Measurements from ENCODE around the gene MEFV.
A peak's percentile ranks its signal among the peaks of the same experiment; 100 is the strongest.

Gene MEFV, protein sequence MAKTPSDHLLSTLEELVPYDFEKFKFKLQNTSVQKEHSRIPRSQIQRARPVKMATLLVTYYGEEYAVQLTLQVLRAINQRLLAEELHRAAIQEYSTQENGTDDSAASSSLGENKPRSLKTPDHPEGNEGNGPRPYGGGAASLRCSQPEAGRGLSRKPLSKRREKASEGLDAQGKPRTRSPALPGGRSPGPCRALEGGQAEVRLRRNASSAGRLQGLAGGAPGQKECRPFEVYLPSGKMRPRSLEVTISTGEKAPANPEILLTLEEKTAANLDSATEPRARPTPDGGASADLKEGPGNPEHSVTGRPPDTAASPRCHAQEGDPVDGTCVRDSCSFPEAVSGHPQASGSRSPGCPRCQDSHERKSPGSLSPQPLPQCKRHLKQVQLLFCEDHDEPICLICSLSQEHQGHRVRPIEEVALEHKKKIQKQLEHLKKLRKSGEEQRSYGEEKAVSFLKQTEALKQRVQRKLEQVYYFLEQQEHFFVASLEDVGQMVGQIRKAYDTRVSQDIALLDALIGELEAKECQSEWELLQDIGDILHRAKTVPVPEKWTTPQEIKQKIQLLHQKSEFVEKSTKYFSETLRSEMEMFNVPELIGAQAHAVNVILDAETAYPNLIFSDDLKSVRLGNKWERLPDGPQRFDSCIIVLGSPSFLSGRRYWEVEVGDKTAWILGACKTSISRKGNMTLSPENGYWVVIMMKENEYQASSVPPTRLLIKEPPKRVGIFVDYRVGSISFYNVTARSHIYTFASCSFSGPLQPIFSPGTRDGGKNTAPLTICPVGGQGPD

DNA sequence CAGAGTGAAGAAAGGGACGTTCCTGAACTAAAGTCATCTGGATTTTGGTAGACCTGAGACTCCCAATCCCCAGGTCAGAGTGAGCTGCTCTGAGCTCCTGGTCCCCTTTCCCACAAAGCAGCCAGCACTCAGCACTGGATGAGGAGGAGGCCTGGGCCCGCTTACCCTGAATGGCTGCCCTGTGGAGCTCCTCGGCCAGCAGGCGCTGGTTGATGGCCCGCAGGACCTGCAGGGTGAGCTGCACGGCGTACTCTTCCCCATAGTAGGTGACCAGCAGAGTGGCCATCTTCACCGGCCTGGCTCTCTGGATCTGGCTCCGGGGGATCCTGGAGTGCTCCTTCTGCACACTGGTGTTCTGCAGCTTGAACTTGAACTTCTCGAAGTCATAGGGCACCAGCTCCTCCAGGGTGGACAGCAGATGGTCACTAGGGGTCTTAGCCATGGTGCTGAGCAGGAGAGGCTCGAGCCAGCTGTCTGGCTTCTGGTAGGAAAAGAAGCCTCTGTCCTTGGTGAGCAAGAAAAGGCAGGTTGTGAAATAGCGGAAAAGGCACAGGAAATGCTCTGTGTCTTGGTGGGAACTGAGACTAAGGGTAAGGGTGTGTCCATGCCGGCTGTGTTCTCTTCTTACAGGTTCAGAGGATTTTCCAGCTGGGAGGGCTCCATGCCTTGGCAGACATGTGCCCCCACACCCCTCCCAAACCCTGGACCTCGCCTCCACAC lies at the start of gene MEFV:
TSS of gene MEFV (minus strand) at position 488 of the 720 bp plus-strand sequence. CDS start at position 442, 46 bp downstream.
- no peak within 1 kb of the TSS for H3K9ac ChIP-seq (ENCODE audit: insufficient read length, low read depth)
- TF ChIP-seq ZNF274 (IDR thresholded peaks at IDR 0.05; ENCODE audit: low read depth, low read length): no peak
- TF ChIP-seq YY1 (IDR thresholded peaks at IDR 0.05; ENCODE audit: insufficient read depth, insufficient read length): no peak
- TF ChIP-seq SUZ12 (IDR thresholded peaks at IDR 0.05; ENCODE audit: extremely low read depth, insufficient read depth, insufficient read length): no peak
- H3K27me3 ChIP-seq (ENCODE audit: insufficient read depth, insufficient read length): no peaks in the 10 kb centered on the region
- no peak within 1 kb of the TSS for H3K4me3 ChIP-seq (ENCODE audit: insufficient read length, low read depth)
- DNase-seq (ENCODE audit: low read depth, low spot score): no peak
- H3K4me1 ChIP-seq (ENCODE audit: insufficient read depth, insufficient read length): peaks cover 3% of the 10 kb centered on the region
- no peaks in the 10 kb centered on the region for H3K36me3 ChIP-seq (ENCODE audit: insufficient read depth, insufficient read length, low read length)
- no peaks in the 10 kb centered on the region for H3K9me3 ChIP-seq (ENCODE audit: insufficient read depth, low read length)

DNA sequence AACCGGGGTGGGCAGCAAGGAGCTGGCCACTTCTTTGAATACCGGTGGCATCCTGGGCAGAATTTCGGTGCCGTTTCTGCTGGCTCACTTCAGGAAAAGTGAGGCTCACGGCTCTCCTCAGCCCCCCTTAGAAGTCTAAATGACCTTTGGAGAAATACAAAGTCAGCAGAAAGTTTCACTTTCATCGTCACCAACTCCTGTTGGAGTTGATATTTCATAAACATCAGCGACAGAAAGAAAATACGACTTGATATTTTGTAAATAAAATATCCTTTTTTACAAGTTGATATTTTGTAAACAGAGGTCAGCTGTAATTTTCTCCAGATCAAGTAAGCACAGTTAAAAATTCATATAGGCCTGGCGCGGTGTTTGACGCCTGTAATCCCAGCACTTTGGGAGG lies 49.6 kb upstream of the MEFV start:
- no peak for DNase-seq (ENCODE audit: low read depth, low spot score)
- Histone ChIP-seq H3K9me3 (ENCODE audit: insufficient read depth, low read length) (peaks cover 57% of the 10 kb centered on the region), H3K36me3 (ENCODE audit: insufficient read depth, insufficient read length, low read length) (peaks cover 72% of the 10 kb centered on the region), H3K4me3 (ENCODE audit: insufficient read length, low read depth) (peak overlapping the region; percentile 93), H3K9ac (ENCODE audit: insufficient read length, low read depth) (peak overlapping the region; percentile 96), H3K4me1 (ENCODE audit: insufficient read depth, insufficient read length) (no peaks in the 10 kb centered on the region), H3K27me3 (ENCODE audit: insufficient read depth, insufficient read length) (no peaks in the 10 kb centered on the region)
- TF ChIP-seq SUZ12 (IDR thresholded peaks at IDR 0.05; ENCODE audit: extremely low read depth, insufficient read depth, insufficient read length) (no peak), YY1 (IDR thresholded peaks at IDR 0.05; ENCODE audit: insufficient read depth, insufficient read length) (no peak), ZNF274 (IDR thresholded peaks at IDR 0.05; ENCODE audit: low read depth, low read length) (no peak)

DNA sequence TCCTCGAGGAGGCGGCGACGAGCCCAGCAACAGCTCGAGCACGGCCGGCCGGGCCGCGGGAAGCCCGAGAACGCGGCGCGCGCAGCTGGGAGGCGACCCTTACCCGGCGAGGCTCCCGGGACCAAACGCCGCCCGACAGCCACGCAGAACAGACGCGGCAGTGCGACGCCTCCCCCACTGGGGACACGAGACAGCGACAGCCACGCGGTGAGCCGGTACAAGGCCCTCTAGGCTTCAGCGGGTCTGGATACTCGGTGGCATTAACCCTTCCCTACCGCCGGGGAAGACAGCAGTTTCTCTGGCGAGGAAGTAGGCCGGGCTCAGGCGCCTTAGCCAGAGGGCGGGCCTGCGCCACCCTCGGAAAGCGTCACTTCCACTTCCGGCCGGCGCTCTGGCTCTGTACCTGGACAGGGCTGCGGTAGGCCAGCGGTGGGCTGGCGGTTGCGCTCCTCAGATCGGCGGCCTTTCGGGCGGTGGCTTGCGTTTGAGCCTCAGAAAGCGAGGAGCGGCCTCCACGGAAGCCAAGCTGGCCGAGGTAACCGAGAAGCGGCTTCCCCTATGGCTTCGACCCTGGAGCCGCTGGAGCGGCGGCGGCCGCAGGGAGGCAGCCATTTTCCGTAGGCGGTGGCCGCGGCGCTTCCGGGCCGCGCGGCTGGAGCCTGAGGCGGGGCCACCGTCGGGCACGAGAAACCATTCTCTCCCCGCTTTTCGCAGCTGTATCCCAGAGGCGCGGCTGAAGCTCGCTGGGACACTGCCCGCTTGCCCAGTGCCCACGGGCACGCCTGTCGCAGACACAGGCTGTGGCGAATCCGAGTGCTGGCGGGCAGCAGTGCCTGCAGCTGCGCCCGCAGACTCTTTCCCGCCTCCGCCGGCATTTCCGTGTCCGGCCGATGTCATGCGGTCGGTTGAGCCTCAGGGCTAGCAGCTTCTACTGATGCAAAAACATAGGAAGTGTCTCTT lies 49.0 kb upstream of the MEFV start, which contains the start of the genes TIGD7 and ZNF75A:
TSS of gene TIGD7 (minus strand) at position 322 of the 960 bp plus-strand sequence. CDS start 4,816 bp downstream, outside the sequence.
TSS of gene ZNF75A (plus strand) at position 389 of the 960 bp plus-strand sequence. CDS start 2,932 bp downstream, outside the sequence.
- no peaks in the 10 kb centered on the region for H3K4me1 ChIP-seq (ENCODE audit: insufficient read depth, insufficient read length)
- H3K27me3 ChIP-seq (ENCODE audit: insufficient read depth, insufficient read length): no peaks in the 10 kb centered on the region
- H3K36me3 ChIP-seq (ENCODE audit: insufficient read depth, insufficient read length, low read length): peaks cover 72% of the 10 kb centered on the region
- peak within 1 kb of the TSS; percentile 96 for H3K9ac ChIP-seq (ENCODE audit: insufficient read length, low read depth)
- TF ChIP-seq YY1 (IDR thresholded peaks at IDR 0.05; ENCODE audit: insufficient read depth, insufficient read length) (peak; percentile 72), SUZ12 (IDR thresholded peaks at IDR 0.05; ENCODE audit: extremely low read depth, insufficient read depth, insufficient read length) (no peak), ZNF274 (IDR thresholded peaks at IDR 0.05; ENCODE audit: low read depth, low read length) (no peak)
- peak within 1 kb of the TSS; percentile 93 for H3K4me3 ChIP-seq (ENCODE audit: insufficient read length, low read depth)
- H3K9me3 ChIP-seq (ENCODE audit: insufficient read depth, low read length): peaks cover 51% of the 10 kb centered on the region
- DNase-seq (ENCODE audit: low read depth, low spot score): peak; percentile 88

DNA sequence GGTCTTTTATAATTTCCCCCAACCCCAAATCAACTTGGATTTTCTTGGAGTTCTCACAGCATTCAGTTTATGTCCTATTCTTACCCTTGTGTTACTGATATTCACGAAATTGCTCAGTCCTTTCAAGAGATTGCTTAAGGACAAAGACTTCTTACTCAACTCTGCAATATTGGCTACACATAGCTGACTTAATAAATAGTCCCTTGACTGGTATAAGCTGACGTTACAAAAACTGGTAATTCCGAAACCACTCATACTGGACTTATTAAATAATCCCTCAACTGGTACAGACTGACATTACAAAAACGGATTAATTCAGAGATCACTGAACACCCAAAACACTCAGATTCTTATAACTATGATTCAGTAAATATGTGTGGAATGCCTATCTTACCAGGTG lies 47.9 kb upstream of the MEFV start:
- peaks cover 41% of the 10 kb centered on the region for H3K9me3 ChIP-seq (ENCODE audit: insufficient read depth, low read length)
- no peak for DNase-seq (ENCODE audit: low read depth, low spot score)
- H3K4me3 ChIP-seq (ENCODE audit: insufficient read length, low read depth): peak overlapping the region; percentile 93
- H3K4me1 ChIP-seq (ENCODE audit: insufficient read depth, insufficient read length): no peaks in the 10 kb centered on the region
- peaks cover 69% of the 10 kb centered on the region for H3K36me3 ChIP-seq (ENCODE audit: insufficient read depth, insufficient read length, low read length)
- TF ChIP-seq SUZ12 (IDR thresholded peaks at IDR 0.05; ENCODE audit: extremely low read depth, insufficient read depth, insufficient read length): no peak
- no peak for TF ChIP-seq YY1 (IDR thresholded peaks at IDR 0.05; ENCODE audit: insufficient read depth, insufficient read length)
- no peak for TF ChIP-seq ZNF274 (IDR thresholded peaks at IDR 0.05; ENCODE audit: low read depth, low read length)
- peak overlapping the region; percentile 96 for H3K9ac ChIP-seq (ENCODE audit: insufficient read length, low read depth)
- H3K27me3 ChIP-seq (ENCODE audit: insufficient read depth, insufficient read length): no peaks in the 10 kb centered on the region

DNA sequence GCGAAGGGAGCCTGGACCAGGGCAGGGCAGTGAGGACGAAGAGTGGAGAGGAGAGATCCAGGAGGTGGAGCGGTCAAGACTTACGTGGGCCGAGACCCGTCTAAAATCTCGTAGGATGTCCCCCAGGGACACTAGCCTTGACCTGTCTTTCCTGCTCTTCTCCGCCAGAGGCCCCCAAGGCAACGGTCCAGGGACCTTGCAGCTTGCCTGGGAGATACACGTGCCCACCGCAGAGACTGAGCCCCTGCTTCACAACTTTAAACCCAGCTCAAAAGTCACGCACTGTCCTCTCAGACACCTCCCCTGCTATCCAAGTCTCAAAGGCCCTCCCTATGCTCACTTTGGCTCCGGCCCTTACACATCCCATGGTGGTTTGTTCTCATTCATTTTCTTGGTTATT lies 39.4 kb upstream of the MEFV start:
- Histone ChIP-seq H3K27me3 (ENCODE audit: insufficient read depth, insufficient read length) (no peaks in the 10 kb centered on the region), H3K9me3 (ENCODE audit: insufficient read depth, low read length) (peaks cover 17% of the 10 kb centered on the region), H3K4me3 (ENCODE audit: insufficient read length, low read depth) (no peak overlapping the region), H3K36me3 (ENCODE audit: insufficient read depth, insufficient read length, low read length) (peaks cover 56% of the 10 kb centered on the region), H3K9ac (ENCODE audit: insufficient read length, low read depth) (no peak overlapping the region), H3K4me1 (ENCODE audit: insufficient read depth, insufficient read length) (no peaks in the 10 kb centered on the region)
- no peak for DNase-seq (ENCODE audit: low read depth, low spot score)
- TF ChIP-seq SUZ12 (IDR thresholded peaks at IDR 0.05; ENCODE audit: extremely low read depth, insufficient read depth, insufficient read length) (no peak), YY1 (IDR thresholded peaks at IDR 0.05; ENCODE audit: insufficient read depth, insufficient read length) (no peak), ZNF274 (IDR thresholded peaks at IDR 0.05; ENCODE audit: low read depth, low read length) (no peak)

DNA sequence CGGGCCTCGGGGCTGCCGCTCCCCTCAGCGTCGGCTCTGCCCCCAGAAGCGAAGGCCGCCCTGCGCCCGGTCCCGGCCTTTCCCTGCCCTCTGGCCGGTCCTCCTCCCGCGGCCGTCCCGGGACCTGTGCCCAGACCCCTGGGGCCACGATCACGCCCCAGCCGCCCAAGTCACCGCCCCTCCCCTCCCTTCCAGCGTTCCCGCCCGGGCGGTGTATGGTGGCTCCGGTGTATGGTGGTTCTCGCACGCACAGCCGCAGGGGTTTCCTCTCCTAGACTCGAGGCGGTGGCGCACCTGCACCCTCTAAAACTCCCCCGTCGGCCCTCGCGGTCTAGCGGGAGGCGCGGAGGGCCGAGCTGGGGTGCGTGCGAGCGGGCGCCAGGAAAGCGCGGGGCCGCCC lies 38.8 kb upstream of the MEFV start:
- no peak for TF ChIP-seq SUZ12 (IDR thresholded peaks at IDR 0.05; ENCODE audit: extremely low read depth, insufficient read depth, insufficient read length)
- no peak for TF ChIP-seq ZNF274 (IDR thresholded peaks at IDR 0.05; ENCODE audit: low read depth, low read length)
- TF ChIP-seq YY1 (IDR thresholded peaks at IDR 0.05; ENCODE audit: insufficient read depth, insufficient read length): no peak
- Histone ChIP-seq H3K36me3 (ENCODE audit: insufficient read depth, insufficient read length, low read length) (peaks cover 56% of the 10 kb centered on the region), H3K9me3 (ENCODE audit: insufficient read depth, low read length) (peaks cover 23% of the 10 kb centered on the region), H3K4me1 (ENCODE audit: insufficient read depth, insufficient read length) (no peaks in the 10 kb centered on the region), H3K4me3 (ENCODE audit: insufficient read length, low read depth) (no peak overlapping the region), H3K9ac (ENCODE audit: insufficient read length, low read depth) (no peak overlapping the region), H3K27me3 (ENCODE audit: insufficient read depth, insufficient read length) (no peaks in the 10 kb centered on the region)
- no peak for DNase-seq (ENCODE audit: low read depth, low spot score)
